ENCODE data around the gene NASP. TPM values are rescaled to one million over a fixed set of nuclear protein-coding genes. Genes with fewer than 3 reads are reported as not detected.

The NASP gene
- total and polyA plus RNA-seq, 2 of the 13 experiments (the other 11 are each of a cell fraction or from before 2014, with no cell fraction given) = 132 to 256 TPM

- TF ChIP-seq HNF4G (IDR thresholded peaks at IDR 0.05; ENCODE audit: borderline replicate concordance, low read depth, low read length) (peak; percentile 89), HNF4G (CRISPR knock-in tag; IDR thresholded peaks at IDR 0.05; ENCODE audit: borderline replicate concordance, low read depth) (no peak), FOXK2 (IDR thresholded peaks at IDR 0.05) (no peak), POLR2AphosphoS5 (IDR thresholded peaks at IDR 0.05; ENCODE audit: low read depth, low read length) (peak; percentile 53; the same call in 1 of the 2 replicates), ZNF280B (CRISPR knock-in tag; IDR thresholded peaks at IDR 0.05; ENCODE audit: borderline replicate concordance) (no peak), YY1 (IDR thresholded peaks at IDR 0.05; ENCODE audit: insufficient read depth, insufficient replicate concordance, low read depth, low read length) (no peak), GFI1 (CRISPR knock-in tag; IDR thresholded peaks at IDR 0.05; ENCODE audit: borderline replicate concordance) (peak; percentile 55; the same call in 1 of the 2 replicates), ZUFSP (CRISPR knock-in tag; IDR thresholded peaks at IDR 0.05; ENCODE audit: borderline replicate concordance) (no peak), ZNF264 (CRISPR knock-in tag; IDR thresholded peaks at IDR 0.05) (peak; percentile 33; the same call in 1 of the 2 replicates), NCOR1 (IDR thresholded peaks at IDR 0.05; ENCODE audit: borderline replicate concordance, low read length) (peak; percentile 89), ZNF598 (CRISPR knock-in tag; IDR thresholded peaks at IDR 0.05; ENCODE audit: borderline replicate concordance) (no peak), MED13 (CRISPR knock-in tag; IDR thresholded peaks at IDR 0.05) (no peak), HIC2 (CRISPR knock-in tag; IDR thresholded peaks at IDR 0.05; ENCODE audit: low read depth) (no peak), ZNF543 (CRISPR knock-in tag; IDR thresholded peaks at IDR 0.05) (0 out of 2 replicates have a peak, but pooled peaks have one; percentile 63), ATRX (CRISPR knock-in tag; IDR thresholded peaks at IDR 0.05; ENCODE audit: borderline replicate concordance) (no peak), SAP130 (CRISPR knock-in tag; IDR thresholded peaks at IDR 0.05; ENCODE audit: low read depth) (peak; percentile 65), ZNF280D (CRISPR knock-in tag; IDR thresholded peaks at IDR 0.05) (0 out of 2 replicates have a peak, but pooled peaks have one; percentile 20), ZGPAT (CRISPR knock-in tag; IDR thresholded peaks at IDR 0.05) (peak; percentile 50; the same call in 1 of the 2 replicates)
Measured at GRCh38 chr1:45545553-45546310, 38.1 kb upstream of the NASP start (continued).

All from HepG2 (cell line).